ENCODE data around the gene ETFA.
"Not testable (repeated sequence)": the region's sequence is repeated elsewhere in the genome, so short reads cannot be mapped to it uniquely, and the experiment has no call there.

ETFA gene

DNA sequence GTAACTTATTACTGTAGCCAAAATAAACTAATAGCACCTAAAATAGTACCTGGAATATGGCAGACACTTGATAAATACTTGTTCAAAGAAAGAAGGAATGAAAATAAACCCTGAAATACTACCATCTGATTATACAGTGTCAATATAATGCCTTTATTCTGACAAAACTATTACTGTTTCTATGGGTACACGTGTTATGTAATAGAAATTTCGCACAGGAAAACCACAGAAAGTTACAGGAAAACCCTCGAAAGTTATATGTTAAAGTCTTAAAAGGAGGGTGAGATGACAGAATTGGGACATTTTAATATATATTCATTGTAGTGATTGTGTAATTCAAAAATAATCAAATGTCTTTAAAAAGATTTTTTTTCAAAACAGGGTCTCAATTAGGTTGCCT, 28.8 kb downstream of the ETFA start:
- ChIA-PET POLR2A (no interaction called here), CTCF (no interaction called here)
- DNase-seq (ENCODE audit: extremely low spot score), result no peak
- TF ChIP-seq TARDBP (IDR thresholded peaks at IDR 0.05) (no peak), ELF4 (IDR thresholded peaks at IDR 0.05) (no peak)
- TF ChIP-seq, protein P1, sequence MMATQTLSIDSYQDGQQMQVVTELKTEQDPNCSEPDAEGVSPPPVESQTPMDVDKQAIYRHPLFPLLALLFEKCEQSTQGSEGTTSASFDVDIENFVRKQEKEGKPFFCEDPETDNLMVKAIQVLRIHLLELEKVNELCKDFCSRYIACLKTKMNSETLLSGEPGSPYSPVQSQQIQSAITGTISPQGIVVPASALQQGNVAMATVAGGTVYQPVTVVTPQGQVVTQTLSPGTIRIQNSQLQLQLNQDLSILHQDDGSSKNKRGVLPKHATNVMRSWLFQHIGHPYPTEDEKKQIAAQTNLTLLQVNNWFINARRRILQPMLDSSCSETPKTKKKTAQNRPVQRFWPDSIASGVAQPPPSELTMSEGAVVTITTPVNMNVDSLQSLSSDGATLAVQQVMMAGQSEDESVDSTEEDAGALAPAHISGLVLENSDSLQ (IDR thresholded peaks at IDR 0.05), result no peak

DNA sequence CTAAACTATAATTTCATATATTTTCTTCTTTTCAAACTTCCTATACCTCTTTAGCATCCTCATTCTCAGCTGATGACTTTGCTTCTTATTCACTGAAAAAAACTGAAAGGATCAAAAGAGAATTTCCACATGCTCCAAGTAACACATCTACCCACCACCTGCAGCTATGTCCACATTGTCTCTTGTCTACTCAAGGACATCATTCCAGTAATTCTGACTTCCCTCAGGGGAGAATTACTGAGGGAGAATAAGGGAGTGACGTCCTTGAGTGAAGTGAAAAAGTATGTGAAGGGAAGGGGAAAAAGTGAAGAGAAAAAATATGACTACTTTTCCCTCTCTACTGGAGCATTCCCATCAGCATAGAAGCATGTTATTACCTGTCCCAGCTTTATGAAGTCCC, 32.6 kb downstream of the ETFA start:
- no peak for TF ChIP-seq ELF4 (IDR thresholded peaks at IDR 0.05)
- TF ChIP-seq SUZ12 (IDR thresholded peaks at IDR 0.05), result no peak
- TF ChIP-seq NFRKB (IDR thresholded peaks at IDR 0.05), result no peak
- TF ChIP-seq BHLHE40 (IDR thresholded peaks at IDR 0.05; ENCODE audit: borderline replicate concordance), result no peak
- no peak for TF ChIP-seq CTBP1 (IDR thresholded peaks at IDR 0.05; ENCODE audit: borderline replicate concordance)
- ChIA-PET CTCF (no interaction called here), POLR2A (no interaction called here)
- no peak for DNase-seq (ENCODE audit: extremely low spot score)

DNA sequence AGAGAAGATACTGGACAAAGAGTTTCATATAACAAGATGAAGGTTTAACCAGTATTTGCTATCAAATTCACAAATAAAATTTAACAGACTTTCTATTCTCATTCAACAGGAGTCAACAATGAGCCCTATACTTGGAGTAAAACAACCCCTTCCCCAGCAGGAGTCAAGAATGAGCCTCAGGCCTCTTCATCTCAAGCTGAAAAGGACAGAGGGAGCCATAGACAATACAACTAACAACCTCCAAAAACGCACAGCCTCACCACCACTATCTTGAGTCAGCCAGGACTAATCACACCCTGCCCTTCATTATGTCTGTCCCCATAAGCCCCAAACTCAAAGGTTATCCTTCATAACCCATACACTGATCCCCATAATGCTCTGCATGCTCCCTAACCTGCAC, 36.4 kb downstream of the ETFA start:
- CTCF ChIA-PET, result interaction anchor here (1.5 kb wide), 1 partner anchor 55 kb away, joined by 4 read pairs; no protein-coding TSS in a partner anchor
- TF ChIP-seq CTBP1 (IDR thresholded peaks at IDR 0.05; ENCODE audit: borderline replicate concordance) (no peak), ARNT (IDR thresholded peaks at IDR 0.05) (no peak), NFRKB (IDR thresholded peaks at IDR 0.05) (no peak), LEF1 (IDR thresholded peaks at IDR 0.05; ENCODE audit: borderline replicate concordance) (no peak)
- POLR2A ChIA-PET, result no interaction called here
- DNase-seq (ENCODE audit: extremely low spot score), result no peak

DNA sequence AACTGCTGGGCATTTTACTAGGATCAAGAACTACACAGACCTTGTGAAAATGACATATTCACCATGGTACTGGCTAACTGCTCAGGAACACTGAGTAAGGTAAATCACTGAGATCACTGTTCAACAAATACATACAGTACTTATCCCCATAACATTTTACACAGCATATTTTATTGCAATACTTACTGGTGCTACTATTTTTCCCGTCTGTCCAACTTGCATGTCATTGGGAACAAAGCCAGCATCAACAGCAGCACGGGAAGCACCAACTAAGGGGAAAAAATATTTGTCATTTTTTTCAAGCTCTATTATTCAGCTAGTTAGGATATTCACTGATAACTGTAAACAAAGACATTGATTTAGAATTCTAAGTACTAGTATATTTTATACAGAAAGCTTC, 37.0 kb downstream of the ETFA start:
- ChIA-PET CTCF (interaction anchor here (1.5 kb wide), 1 partner anchor 56 kb away, joined by 4 read pairs; no protein-coding TSS in a partner anchor), POLR2A (no interaction called here)
- TF ChIP-seq FOXK2 (IDR thresholded peaks at IDR 0.05), result no peak
- no peak for TF ChIP-seq TARDBP (IDR thresholded peaks at IDR 0.05)
- no peak for TF ChIP-seq ZNF384 (IDR thresholded peaks at IDR 0.05)
- no peak for TF ChIP-seq CTBP1 (IDR thresholded peaks at IDR 0.05; ENCODE audit: borderline replicate concordance)
- no peak for TF ChIP-seq L3MBTL2 (conservative IDR thresholded peaks at IDR 0.05)
- no peak for TF ChIP-seq ARNT (IDR thresholded peaks at IDR 0.05)
- TF ChIP-seq, protein P1 (IDR thresholded peaks at IDR 0.05), result no peak
- TF ChIP-seq ELF4 (IDR thresholded peaks at IDR 0.05), result no peak
- TF ChIP-seq BHLHE40 (IDR thresholded peaks at IDR 0.05; ENCODE audit: borderline replicate concordance), result no peak
- TF ChIP-seq SP1 (IDR thresholded peaks at IDR 0.05), result no peak
- TF ChIP-seq SUZ12 (IDR thresholded peaks at IDR 0.05), result no peak
- no peak for TF ChIP-seq FOXM1 (IDR thresholded peaks at IDR 0.05; ENCODE audit: borderline replicate concordance)
- TF ChIP-seq NFRKB (IDR thresholded peaks at IDR 0.05), result no peak
- TF ChIP-seq FOXA1 (IDR thresholded peaks at IDR 0.05), result no peak
- TF ChIP-seq LEF1 (IDR thresholded peaks at IDR 0.05; ENCODE audit: borderline replicate concordance), result no peak
- no peak for TF ChIP-seq HDGF (IDR thresholded peaks at IDR 0.05; ENCODE audit: borderline replicate concordance)
- no peak for DNase-seq (ENCODE audit: extremely low spot score)

DNA sequence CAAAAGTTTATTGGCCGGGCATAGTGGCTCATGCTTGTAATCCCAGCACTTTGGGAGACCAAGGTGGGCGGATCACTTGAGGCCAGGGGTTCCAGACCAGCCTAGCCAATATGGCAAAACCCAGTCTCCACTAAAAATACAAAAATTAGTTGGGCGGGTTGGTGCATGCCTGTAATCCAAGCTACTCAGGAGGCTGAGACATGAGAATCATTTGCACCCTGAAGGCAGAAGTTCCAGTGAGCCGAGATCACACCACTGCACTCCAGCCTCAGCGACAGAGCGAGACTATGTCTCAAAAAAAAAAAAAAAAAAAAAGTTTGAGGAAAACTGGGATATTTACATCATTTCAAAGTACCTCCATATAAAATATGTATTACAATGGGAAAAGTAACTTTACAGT, 40.4 kb downstream of the ETFA start:
- no peak for DNase-seq (ENCODE audit: extremely low spot score)
- ChIA-PET POLR2A (no interaction called here), CTCF (no interaction called here)
- TF ChIP-seq ARNT (IDR thresholded peaks at IDR 0.05), result no peak
- TF ChIP-seq SUZ12 (IDR thresholded peaks at IDR 0.05), result no peak
- TF ChIP-seq FOXK2 (IDR thresholded peaks at IDR 0.05), result no peak
- TF ChIP-seq NFRKB (IDR thresholded peaks at IDR 0.05), result no peak
- TF ChIP-seq FOXM1 (IDR thresholded peaks at IDR 0.05; ENCODE audit: borderline replicate concordance), result no peak
- TF ChIP-seq SP1 (IDR thresholded peaks at IDR 0.05), result no peak
- no peak for TF ChIP-seq FOXA1 (IDR thresholded peaks at IDR 0.05)
- no peak for TF ChIP-seq TARDBP (IDR thresholded peaks at IDR 0.05)
- no peak for TF ChIP-seq CTBP1 (IDR thresholded peaks at IDR 0.05; ENCODE audit: borderline replicate concordance)

DNA sequence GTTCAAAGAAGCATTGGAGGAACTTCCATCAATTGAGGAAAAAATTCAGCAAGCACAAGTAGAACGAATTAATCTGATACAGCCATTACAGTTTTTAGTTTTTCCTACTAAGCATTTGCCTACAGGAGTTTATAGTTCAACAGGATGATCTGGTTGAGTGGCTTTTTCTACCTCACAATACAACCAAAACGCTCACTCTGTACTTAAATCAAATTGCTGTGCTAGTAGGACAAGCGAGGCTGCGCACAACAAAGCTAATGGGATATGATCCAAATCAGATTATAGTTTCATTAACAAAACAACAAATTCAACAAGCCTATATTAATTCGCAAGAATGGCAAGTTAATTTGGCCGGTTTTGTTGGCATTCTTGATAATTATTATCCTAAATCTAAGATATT, 44.2 kb downstream of the ETFA start:
- POLR2A ChIA-PET, result no interaction called here
- no peak for DNase-seq (ENCODE audit: extremely low spot score)
- no peak for TF ChIP-seq SP1 (IDR thresholded peaks at IDR 0.05)
- no peak for TF ChIP-seq CTBP1 (IDR thresholded peaks at IDR 0.05; ENCODE audit: borderline replicate concordance)
- TF ChIP-seq LEF1 (IDR thresholded peaks at IDR 0.05; ENCODE audit: borderline replicate concordance), result no peak
- TF ChIP-seq FOXK2 (IDR thresholded peaks at IDR 0.05), result no peak
- TF ChIP-seq ARNT (IDR thresholded peaks at IDR 0.05), result no peak
- no peak for TF ChIP-seq FOXM1 (IDR thresholded peaks at IDR 0.05; ENCODE audit: borderline replicate concordance)
- TF ChIP-seq SUZ12 (IDR thresholded peaks at IDR 0.05), result no peak
- TF ChIP-seq ELF4 (IDR thresholded peaks at IDR 0.05), result no peak
- TF ChIP-seq L3MBTL2 (conservative IDR thresholded peaks at IDR 0.05), result no peak
- TF ChIP-seq, protein P1 (IDR thresholded peaks at IDR 0.05), result no peak
- no peak for TF ChIP-seq FOXA1 (IDR thresholded peaks at IDR 0.05)
- CTCF ChIA-PET, result no interaction called here

DNA sequence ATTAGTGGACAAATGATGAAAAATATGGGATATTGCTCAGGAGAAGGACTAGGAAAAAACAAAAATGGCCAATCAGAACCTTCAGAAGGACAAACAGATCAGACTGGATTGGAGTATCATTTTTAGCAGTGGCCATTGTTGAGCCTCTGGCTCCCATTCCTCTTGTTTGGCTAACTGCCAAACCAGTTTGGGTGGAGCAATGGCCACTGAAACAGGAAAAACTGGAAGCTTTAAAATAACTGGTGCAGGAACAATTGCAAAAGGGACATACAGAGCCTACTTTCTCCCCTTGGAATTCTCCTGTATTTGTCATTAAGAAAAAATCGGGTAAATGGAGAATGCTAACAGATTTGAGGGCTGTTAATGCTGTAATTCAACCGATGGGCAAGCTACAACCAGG, 45.5 kb downstream of the ETFA start:
- DNase-seq (ENCODE audit: extremely low spot score); CTCF ChIA-PET; POLR2A ChIA-PET: not testable (repeated sequence)
